Caco-2 (cell line): ENCODE measurements around the gene SPART. TPM values are rescaled to one million over a fixed set of nuclear protein-coding genes. Genes with fewer than 3 reads are reported as not detected.

Experiments used
- BruUV-seq: library from RNA; stranded (reverse); fragments of 400-500 nt; replicated peaks from 2 replicates; lab custom pipeline; 2021; lab: Mats Ljungman, UMichigan
- CTCF ChIA-PET: fragments of 300-600 bp; sonication (Branson Sonifier 250); formaldehyde crosslinking; loops from one replicate; lab custom pipeline; 2022; ENCODE audit warnings: antibody characterized with exemption; lab: Charles Lee
- POLR2A ChIA-PET: fragments of 300-600 bp; sonication (Branson Sonifier 250); formaldehyde crosslinking; loops from one replicate; lab custom pipeline; 2022; ENCODE audit warnings: antibody characterized with exemption; lab: Charles Lee
- DNase-seq, 2 experiments: peaks; one replicate each; pipeline versions ENCODE4 v3.0.0 to v3.0.0-alpha.2; 2020 to 2022
- H3K27me3 ChIP-seq: replicated peaks from 2 replicates; pipeline ENCODE4 v1.6.0; 2011; ENCODE audit warnings: low read length; ENCODE audit not compliant: control insufficient read depth, insufficient read depth
- H3K36me3 ChIP-seq: 2 replicates; pipeline ENCODE4 v1.5.1; 2011; ENCODE audit warnings: low read length; ENCODE audit not compliant: control insufficient read depth, insufficient read depth
- H3K4me1 ChIP-seq: fragments of 250-450 bp; sonication (Bioruptor Pico); 2 replicates; pipeline ENCODE4 v1.5.1; 2020; ENCODE audit warnings: mild to moderate bottlenecking
- H3K4me3 ChIP-seq: 2 replicates; pipeline ENCODE4 v1.5.1; 2011; ENCODE audit warnings: low read depth, mild to moderate bottlenecking, control low read depth, low read length
- H3K9me3 ChIP-seq: fragments of 250-450 bp; sonication (Bioruptor Pico); 2 replicates; pipeline ENCODE4 v1.5.1; 2020; ENCODE audit warnings: mild to moderate bottlenecking, moderate library complexity
- H3K27ac Mint-ChIP-seq: one replicate; pipeline ENCODE4 v1.8.0; 2022; ENCODE audit warnings: mixed read lengths; ENCODE audit not compliant: unreplicated experiment
- H3K27me3 Mint-ChIP-seq: one replicate; pipeline ENCODE4 v1.8.0; 2022; ENCODE audit warnings: mixed read lengths; ENCODE audit not compliant: insufficient read depth, unreplicated experiment
- H3K36me3 Mint-ChIP-seq: one replicate; pipeline ENCODE4 v1.8.0; 2022; ENCODE audit warnings: mild to moderate bottlenecking, mixed read lengths; ENCODE audit not compliant: insufficient read depth, unreplicated experiment
- H3K4me1 Mint-ChIP-seq: one replicate; pipeline ENCODE4 v1.8.0; 2022; ENCODE audit warnings: low read depth, mixed read lengths; ENCODE audit not compliant: unreplicated experiment
- H3K4me3 Mint-ChIP-seq: one replicate; pipeline ENCODE4 v1.8.0; 2022; ENCODE audit warnings: mild to moderate bottlenecking, moderate library complexity, mixed read lengths; ENCODE audit not compliant: unreplicated experiment
- H3K9me3 Mint-ChIP-seq: one replicate; pipeline ENCODE4 v1.8.0; 2022; ENCODE audit warnings: mixed read lengths; ENCODE audit not compliant: unreplicated experiment
- intact Hi-C: fragments of 100-400 bp; cut with micrococcal nuclease; formaldehyde crosslinking; loops from one replicate; pipeline ENCODE4 v1.10.0; 2022; ENCODE audit not compliant: unreplicated experiment
- total RNA-seq: library from RNA; stranded (reverse); gene quantifications from 2 replicates; pipeline ENCODE4 v1.2.3, GENCODE V29; 2022
- TF ChIP-seq, protein P1 (sequence below), 2 experiments: fragments of 200-600 bp in 1 of 2; IDR thresholded peaks; 1 replicate in 1 of 2; 2 replicates in 1 of 2; pipeline versions ENCODE4 v1.5.1 to v1.8.0; 2011 to 2022; ENCODE audit warnings: antibody characterized with exemption in 1 of 2, control low read depth in 1 of 2, inconsistent platforms in 1 of 2, low read depth in 1 of 2, low read length in 1 of 2, mild to moderate bottlenecking in 1 of 2, moderate library complexity in 1 of 2; ENCODE audit not compliant: insufficient read depth in 1 of 2, severe bottlenecking in 1 of 2, unreplicated experiment in 1 of 2

SPART gene
- total RNA-seq, 1 experiment from 2014 or later, result not detected

- Mint-ChIP-seq H3K27ac (no peak overlapping the region), H3K36me3 (no peaks in the 10 kb centered on the region), H3K4me1 (no peaks in the 10 kb centered on the region), H3K4me3 (no peak overlapping the region), H3K27me3 (no peaks in the 10 kb centered on the region), H3K9me3 (peaks cover 25% of the 10 kb centered on the region)
- Histone ChIP-seq H3K36me3 (no peaks in the 10 kb centered on the region), H3K27me3 (no peaks in the 10 kb centered on the region), H3K4me3 (no peak overlapping the region), H3K9me3 (peaks cover 21% of the 10 kb centered on the region), H3K4me1 (no peaks in the 10 kb centered on the region)
- POLR2A ChIA-PET, result interaction anchor here (0.5 kb wide), 1 partner anchor 652 kb away, joined by 3 read pairs; no protein-coding TSS in a partner anchor
- no TSS peak for BruUV-seq
- DNase-seq, result no peak
- CTCF ChIA-PET, result no interaction called here
- intact Hi-C loops, result no loop called here
- TF ChIP-seq, protein P1, sequence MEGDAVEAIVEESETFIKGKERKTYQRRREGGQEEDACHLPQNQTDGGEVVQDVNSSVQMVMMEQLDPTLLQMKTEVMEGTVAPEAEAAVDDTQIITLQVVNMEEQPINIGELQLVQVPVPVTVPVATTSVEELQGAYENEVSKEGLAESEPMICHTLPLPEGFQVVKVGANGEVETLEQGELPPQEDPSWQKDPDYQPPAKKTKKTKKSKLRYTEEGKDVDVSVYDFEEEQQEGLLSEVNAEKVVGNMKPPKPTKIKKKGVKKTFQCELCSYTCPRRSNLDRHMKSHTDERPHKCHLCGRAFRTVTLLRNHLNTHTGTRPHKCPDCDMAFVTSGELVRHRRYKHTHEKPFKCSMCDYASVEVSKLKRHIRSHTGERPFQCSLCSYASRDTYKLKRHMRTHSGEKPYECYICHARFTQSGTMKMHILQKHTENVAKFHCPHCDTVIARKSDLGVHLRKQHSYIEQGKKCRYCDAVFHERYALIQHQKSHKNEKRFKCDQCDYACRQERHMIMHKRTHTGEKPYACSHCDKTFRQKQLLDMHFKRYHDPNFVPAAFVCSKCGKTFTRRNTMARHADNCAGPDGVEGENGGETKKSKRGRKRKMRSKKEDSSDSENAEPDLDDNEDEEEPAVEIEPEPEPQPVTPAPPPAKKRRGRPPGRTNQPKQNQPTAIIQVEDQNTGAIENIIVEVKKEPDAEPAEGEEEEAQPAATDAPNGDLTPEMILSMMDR (IDR thresholded peaks at IDR 0.05; ENCODE audit: insufficient read depth in 1 of 2, low read depth in 1 of 2, low read length in 1 of 2, severe bottlenecking in 1 of 2, unreplicated experiment in 1 of 2), result no peak
Measured at GRCh38 chr13:36293497-36293896, 52.7 kb downstream of the SPART start.

DNA sequence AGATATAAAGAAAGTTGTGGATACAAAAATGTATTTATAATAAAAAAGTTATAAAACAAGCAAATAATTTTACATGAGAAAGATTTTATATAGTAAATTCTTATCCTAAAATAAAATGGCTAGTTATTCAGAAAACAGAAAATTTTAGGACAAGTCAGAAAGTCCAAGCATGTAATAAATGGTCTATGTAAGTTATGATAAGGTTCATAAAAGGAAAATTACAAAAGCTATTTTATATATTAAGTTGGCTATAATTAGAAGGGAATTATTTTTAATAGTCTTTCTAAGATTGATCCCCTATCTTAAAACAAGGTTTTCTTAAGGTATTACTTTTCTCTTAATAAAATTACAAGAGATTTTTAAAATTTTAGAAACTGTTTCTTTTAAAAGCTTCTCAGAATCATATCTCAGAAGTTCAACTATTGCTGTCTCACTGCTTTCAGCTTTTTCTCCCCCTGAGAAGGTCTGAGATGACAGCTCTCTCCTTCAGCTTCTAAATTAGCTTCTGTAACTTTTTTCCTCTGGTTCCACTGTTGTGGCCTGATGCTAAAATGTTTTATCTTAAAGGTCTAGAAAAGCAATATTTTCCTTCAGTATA is 57.3 kb downstream of the SPART start:
- TF ChIP-seq, protein P1 (IDR thresholded peaks at IDR 0.05; ENCODE audit: insufficient read depth in 1 of 2, low read depth in 1 of 2, low read length in 1 of 2, severe bottlenecking in 1 of 2, unreplicated experiment in 1 of 2), result no peak
- ChIA-PET CTCF (no interaction called here), POLR2A (no interaction called here)
- no peak overlapping the region for H3K27ac Mint-ChIP-seq
- BruUV-seq, result no TSS peak
- no peaks in the 10 kb centered on the region for H3K36me3 Mint-ChIP-seq
- H3K4me3 Mint-ChIP-seq, result no peak overlapping the region
- peaks cover 24% of the 10 kb centered on the region for H3K9me3 Mint-ChIP-seq
- H3K4me1 Mint-ChIP-seq, result no peaks in the 10 kb centered on the region
- H3K4me3 ChIP-seq, result no peak overlapping the region
- no peaks in the 10 kb centered on the region for H3K4me1 ChIP-seq
- no peaks in the 10 kb centered on the region for H3K27me3 ChIP-seq
- peaks cover 28% of the 10 kb centered on the region for H3K9me3 ChIP-seq
- intact Hi-C loops, result no loop called here
- DNase-seq, result no peak
- no peaks in the 10 kb centered on the region for H3K27me3 Mint-ChIP-seq
- no peaks in the 10 kb centered on the region for H3K36me3 ChIP-seq

- TF ChIP-seq, protein P1 (IDR thresholded peaks at IDR 0.05; ENCODE audit: insufficient read depth in 1 of 2, low read depth in 1 of 2, low read length in 1 of 2, severe bottlenecking in 1 of 2, unreplicated experiment in 1 of 2), result no peak
- intact Hi-C loops, result no loop called here
- ChIA-PET POLR2A (no interaction called here), CTCF (no interaction called here)
- Mint-ChIP-seq H3K27ac (no peak overlapping the region), H3K4me3 (no peak overlapping the region), H3K36me3 (no peaks in the 10 kb centered on the region), H3K27me3 (no peaks in the 10 kb centered on the region), H3K4me1 (no peaks in the 10 kb centered on the region), H3K9me3 (peaks cover 13% of the 10 kb centered on the region)
- no TSS peak for BruUV-seq
- Histone ChIP-seq H3K9me3 (peaks cover 28% of the 10 kb centered on the region), H3K4me1 (no peaks in the 10 kb centered on the region), H3K36me3 (no peaks in the 10 kb centered on the region), H3K4me3 (no peak overlapping the region), H3K27me3 (no peaks in the 10 kb centered on the region)
- DNase-seq, result no peak
Measured at GRCh38 chr13:36286006-36286405, 60.2 kb downstream of the SPART start.
